HEK293T (cell line): ENCODE data around the gene TANK.

Source experiments
- CTCF ChIA-PET: fragments of 350-600 bp; formaldehyde crosslinking; extraction: SDS; loops from one replicate; lab custom pipeline; 2021; ENCODE audit warnings: antibody characterized with exemption, inconsistent platforms; lab: Yijun Ruan, JAX
- POLR2A ChIA-PET: fragments of 350-600 bp; formaldehyde crosslinking; extraction: SDS; loops from one replicate; lab custom pipeline; 2020; ENCODE audit warnings: antibody characterized with exemption, inconsistent platforms; lab: Yijun Ruan, JAX
- DNase-seq: peaks from one replicate; pipeline ENCODE4 v3.0.0; 2012; ENCODE audit warnings: mixed read lengths; ENCODE audit errors: extremely low spot score
- ARNT ChIP-seq: fragments of 450-650 bp; IDR thresholded peaks from 2 replicates; pipeline ENCODE4 v1.6.1; 2017; ENCODE audit warnings: mild to moderate bottlenecking
- BHLHE40 ChIP-seq: fragments of 450-650 bp; IDR thresholded peaks from 2 replicates; pipeline ENCODE4 v1.6.1; 2016; ENCODE audit warnings: mild to moderate bottlenecking, moderate library complexity, borderline replicate concordance
- CTBP1 ChIP-seq: fragments of 450-650 bp; IDR thresholded peaks from 2 replicates; pipeline ENCODE4 v1.6.1; 2016; ENCODE audit warnings: borderline replicate concordance
- ELF4 ChIP-seq: fragments of 450-650 bp; IDR thresholded peaks from 2 replicates; pipeline ENCODE4 v1.6.1; 2017; ENCODE audit warnings: antibody characterized with exemption
- FOXA1 ChIP-seq: fragments of 450-650 bp; IDR thresholded peaks from 2 replicates; pipeline ENCODE4 v1.6.1; 2016; ENCODE audit warnings: mild to moderate bottlenecking
- FOXK2 ChIP-seq: fragments of 450-650 bp; IDR thresholded peaks from 2 replicates; pipeline ENCODE4 v1.6.1; 2016; ENCODE audit warnings: mild to moderate bottlenecking
- FOXM1 ChIP-seq: fragments of 450-650 bp; IDR thresholded peaks from 2 replicates; pipeline ENCODE4 v1.6.1; 2017; ENCODE audit warnings: mild to moderate bottlenecking, borderline replicate concordance
- HDGF ChIP-seq: fragments of 450-650 bp; IDR thresholded peaks from 2 replicates; pipeline ENCODE4 v1.6.1; 2017; ENCODE audit warnings: antibody characterized with exemption, borderline replicate concordance
- L3MBTL2 ChIP-seq: fragments of 450-650 bp; conservative IDR thresholded peaks from 2 replicates; pipeline ENCODE4 v1.6.1; 2016; ENCODE audit warnings: mild to moderate bottlenecking
- LEF1 ChIP-seq: fragments of 450-650 bp; IDR thresholded peaks from 2 replicates; pipeline ENCODE4 v1.6.1; 2017; ENCODE audit warnings: mild to moderate bottlenecking, borderline replicate concordance
- NFRKB ChIP-seq: fragments of 450-650 bp; IDR thresholded peaks from 2 replicates; pipeline ENCODE4 v1.6.1; 2016; ENCODE audit warnings: mild to moderate bottlenecking, moderate library complexity
- SP1 ChIP-seq: fragments of 450-650 bp; IDR thresholded peaks from 2 replicates; pipeline ENCODE4 v1.6.1; 2017
- SUZ12 ChIP-seq: fragments of 450-650 bp; IDR thresholded peaks from 2 replicates; pipeline ENCODE4 v1.6.1; 2016; ENCODE audit warnings: mild to moderate bottlenecking
- TARDBP ChIP-seq: fragments of 450-650 bp; IDR thresholded peaks from 2 replicates; pipeline ENCODE4 v1.6.1; 2016
- ZNF384 ChIP-seq: fragments of 450-650 bp; IDR thresholded peaks from 2 replicates; pipeline ENCODE4 v1.6.1; 2016
- TF ChIP-seq, protein P1 (sequence below): fragments of 450-650 bp; IDR thresholded peaks from 2 replicates; pipeline ENCODE4 v1.6.1; 2016

Gene TANK

GRCh38 chr2:161115605-161116380 is 44.4 kb upstream of the TANK start:
- CTCF ChIA-PET = no interaction called here
- TF ChIP-seq ELF4 = no peak
- TF ChIP-seq ZNF384 = no peak
- no peak for TF ChIP-seq BHLHE40
- no peak for TF ChIP-seq CTBP1
- no peak for TF ChIP-seq SP1
- TF ChIP-seq TARDBP = no peak
- no peak for TF ChIP-seq LEF1
- no peak for TF ChIP-seq FOXM1
- no peak for TF ChIP-seq HDGF
- TF ChIP-seq SUZ12 = no peak
- no peak for TF ChIP-seq NFRKB
- TF ChIP-seq, protein P1, sequence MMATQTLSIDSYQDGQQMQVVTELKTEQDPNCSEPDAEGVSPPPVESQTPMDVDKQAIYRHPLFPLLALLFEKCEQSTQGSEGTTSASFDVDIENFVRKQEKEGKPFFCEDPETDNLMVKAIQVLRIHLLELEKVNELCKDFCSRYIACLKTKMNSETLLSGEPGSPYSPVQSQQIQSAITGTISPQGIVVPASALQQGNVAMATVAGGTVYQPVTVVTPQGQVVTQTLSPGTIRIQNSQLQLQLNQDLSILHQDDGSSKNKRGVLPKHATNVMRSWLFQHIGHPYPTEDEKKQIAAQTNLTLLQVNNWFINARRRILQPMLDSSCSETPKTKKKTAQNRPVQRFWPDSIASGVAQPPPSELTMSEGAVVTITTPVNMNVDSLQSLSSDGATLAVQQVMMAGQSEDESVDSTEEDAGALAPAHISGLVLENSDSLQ = no peak
- POLR2A ChIA-PET = no interaction called here
- no peak for DNase-seq

DNA sequence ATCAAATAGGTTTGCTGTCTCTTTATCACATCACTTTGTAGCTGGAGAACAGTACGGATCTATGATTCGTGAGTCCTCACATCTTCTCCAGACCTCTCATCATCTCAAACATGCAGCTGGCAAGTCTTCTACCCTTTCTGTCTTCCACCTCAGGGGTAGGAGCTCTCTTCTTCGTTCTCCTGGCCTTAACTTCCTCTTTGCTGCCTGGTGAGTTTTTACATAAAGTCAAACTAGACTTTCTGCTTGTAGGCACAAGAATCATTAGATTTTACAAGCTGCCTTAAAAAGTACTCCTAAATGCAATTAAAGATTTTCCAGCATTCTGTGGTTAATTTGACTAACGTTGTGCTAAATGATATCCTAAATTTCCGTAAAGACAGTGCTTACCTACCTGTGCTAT is 43.7 kb upstream of the TANK start:
- ChIA-PET CTCF (no interaction called here), POLR2A (no interaction called here)
- TF ChIP-seq SUZ12 = no peak
- no peak for TF ChIP-seq L3MBTL2
- TF ChIP-seq FOXK2 = no peak
- TF ChIP-seq FOXM1 = no peak
- no peak for TF ChIP-seq NFRKB
- TF ChIP-seq ELF4 = no peak
- TF ChIP-seq ARNT = no peak
- TF ChIP-seq TARDBP = no peak
- TF ChIP-seq, protein P1 = no peak
- TF ChIP-seq BHLHE40 = no peak
- no peak for TF ChIP-seq CTBP1
- TF ChIP-seq LEF1 = no peak
- TF ChIP-seq ZNF384 = no peak
- no peak for TF ChIP-seq HDGF
- no peak for TF ChIP-seq SP1
- no peak for TF ChIP-seq FOXA1
- DNase-seq = no peak

DNA sequence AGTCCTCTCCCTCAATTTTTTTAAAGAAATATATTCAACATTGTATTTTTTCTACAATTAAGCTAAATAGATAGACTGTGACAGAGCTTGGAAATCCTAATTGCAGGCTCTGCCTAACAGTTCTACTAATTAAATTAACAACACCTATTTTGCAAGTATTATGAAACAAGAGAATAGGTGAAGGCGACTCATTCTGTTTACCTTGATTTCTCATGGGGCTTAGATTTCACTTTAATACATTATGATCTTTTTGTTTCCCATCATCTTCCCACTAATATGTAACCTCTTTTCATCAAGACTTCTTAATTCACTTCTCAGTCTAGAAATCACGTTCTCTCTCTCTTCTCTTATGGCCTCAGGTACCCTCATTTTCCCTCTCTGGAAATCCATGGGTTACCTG is 42.7 kb upstream of the TANK start:
- TF ChIP-seq ZNF384 = no peak
- POLR2A ChIA-PET = no interaction called here
- no peak for DNase-seq
- CTCF ChIA-PET = no interaction called here

DNA sequence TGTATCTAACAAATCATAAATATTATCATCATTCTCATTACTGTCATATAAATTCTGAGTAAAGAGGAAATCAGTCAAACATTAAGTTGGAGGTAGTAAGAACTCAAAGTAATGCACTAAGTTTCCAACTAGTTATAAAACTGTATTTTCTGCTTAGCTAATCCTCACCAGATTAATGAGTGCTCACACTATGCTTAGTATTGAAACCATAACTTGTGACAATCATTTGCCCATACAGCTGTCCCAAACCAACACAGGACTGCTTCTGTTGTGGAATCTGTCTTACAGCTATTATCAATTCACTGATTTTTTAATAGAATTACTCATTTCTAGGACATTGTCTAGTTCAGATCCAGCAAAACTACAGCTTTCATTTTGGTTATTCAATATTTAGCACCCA is 41.5 kb upstream of the TANK start:
- ChIA-PET POLR2A (no interaction called here), CTCF (no interaction called here)
- no peak for DNase-seq
- no peak for TF ChIP-seq FOXA1
- no peak for TF ChIP-seq SUZ12
- TF ChIP-seq ZNF384 = no peak
- TF ChIP-seq L3MBTL2 = no peak
- no peak for TF ChIP-seq NFRKB
- no peak for TF ChIP-seq FOXM1
- no peak for TF ChIP-seq ELF4

GRCh38 chr2:161119483-161119882 is 40.7 kb upstream of the TANK start:
- POLR2A ChIA-PET = no interaction called here
- TF ChIP-seq SUZ12 = no peak
- TF ChIP-seq, protein P1 = no peak
- no peak for TF ChIP-seq ZNF384
- no peak for TF ChIP-seq CTBP1
- TF ChIP-seq ARNT = no peak
- no peak for TF ChIP-seq FOXK2
- TF ChIP-seq FOXM1 = no peak
- CTCF ChIA-PET = no interaction called here
- DNase-seq = no peak

DNA sequence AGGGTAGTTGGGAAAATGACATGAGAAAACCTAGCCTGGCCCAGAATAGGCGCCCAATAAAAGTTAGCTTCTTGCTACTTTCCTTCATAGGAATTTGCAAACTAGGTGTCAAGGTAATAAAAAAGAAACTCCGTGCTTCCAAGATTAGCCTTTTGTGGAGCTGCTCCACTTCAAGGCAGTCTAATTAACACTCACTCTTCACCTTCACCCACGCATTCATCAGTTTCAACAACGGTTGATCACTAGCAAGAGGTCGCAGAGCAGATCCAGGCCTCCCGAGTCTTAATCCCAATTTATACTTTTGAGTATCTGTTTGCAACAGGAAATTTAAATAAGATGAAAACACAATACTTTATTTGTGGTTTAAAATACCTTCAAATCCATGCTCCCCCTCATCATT is 39.5 kb upstream of the TANK start:
- no peak for TF ChIP-seq ARNT
- TF ChIP-seq L3MBTL2 = no peak
- TF ChIP-seq CTBP1 = no peak
- no peak for TF ChIP-seq SUZ12
- TF ChIP-seq ELF4 = no peak
- no peak for TF ChIP-seq HDGF
- no peak for TF ChIP-seq FOXK2
- no peak for TF ChIP-seq ZNF384
- TF ChIP-seq LEF1 = no peak
- TF ChIP-seq FOXM1 = no peak
- no peak for TF ChIP-seq TARDBP
- no peak for TF ChIP-seq FOXA1
- TF ChIP-seq NFRKB = no peak
- TF ChIP-seq, protein P1 = no peak
- TF ChIP-seq BHLHE40 = no peak
- TF ChIP-seq SP1 = no peak
- ChIA-PET POLR2A (no interaction called here), CTCF (no interaction called here)
- DNase-seq = no peak
